Prostate gland (tissue), 2 donors: Measurements from ENCODE around the gene CATSPER1. TPM values are rescaled to one million over a fixed set of nuclear protein-coding genes. Genes with fewer than 3 reads are reported as not detected.

Experiments used
- DNase-seq: peaks from one replicate; pipeline ENCODE4 v3.0.0-alpha.2; 2019; ENCODE audit warnings: low spot score
- H3K27ac ChIP-seq, 2 donors: fragments of 200-600 bp; sonication (generic); 2 replicates each; pipeline ENCODE4 v1.5.1; 2017 to 2019
- H3K27me3 ChIP-seq: fragments of 200-600 bp; sonication (generic); replicated peaks from 2 replicates; pipeline ENCODE4 v1.5.1; 2019; ENCODE audit not compliant: insufficient read depth
- H3K36me3 ChIP-seq, 2 donors: fragments of 200-600 bp; sonication (generic); 1 replicate in 1 of 2; 2 replicates in 1 of 2; pipeline versions ENCODE4 v1.5.1 to v1.8.1; 2017 to 2019
- H3K4me1 ChIP-seq: fragments of 200-600 bp; sonication (generic); replicated peaks from 2 replicates; pipeline ENCODE4 v1.5.1; 2019
- H3K4me3 ChIP-seq, 2 donors: fragments of 200-600 bp; sonication (generic); 2 replicates each; pipeline ENCODE4 v1.5.1; 2017 to 2019
- H3K9me3 ChIP-seq: fragments of 200-600 bp; sonication (generic); 2 replicates; pipeline ENCODE4 v1.5.1; 2017
- CTCF ChIP-seq, 4 experiments: fragments of 200-600 bp in 2 of 4; fragments of 450-650 bp in 2 of 4; sonication (generic) in 2 of 4; IDR thresholded peaks; 1 replicate in 3 of 4; 2 replicates in 1 of 4; pipeline ENCODE4 v1.5.1; 2016 to 2019; ENCODE audit warnings: antibody characterized with exemption in 4 of 4, mild to moderate bottlenecking in 2 of 4, moderate library complexity in 2 of 4
- POLR2A ChIP-seq: fragments of 450-650 bp; IDR thresholded peaks from one replicate; pipeline ENCODE4 v1.6.1; 2016; ENCODE audit warnings: antibody characterized with exemption, mild to moderate bottlenecking
- POLR2AphosphoS5 ChIP-seq: sonication (generic); formaldehyde crosslinking; IDR thresholded peaks from one replicate; pipeline ENCODE4 v1.6.1; 2017; ENCODE audit warnings: antibody characterized with exemption
- WGBS: methylation state at CpG from one replicate; pipeline ENCODE4 v1.1.5; 2018; 5-methylcytosine and 5-hydroxymethylcytosine counted together
- intact Hi-C: fragments of 100-400 bp; cut with DNase I; formaldehyde crosslinking; loops from one replicate; pipeline ENCODE4 v1.14.2; 2022
- total RNA-seq, 2 donors: library from RNA; depleted of rRNA; stranded (reverse); fragments of >200 nt; gene quantifications; one replicate each; pipeline ENCODE4 v1.1.0, GENCODE V29; 2016

The CATSPER1 gene
- total RNA-seq, 2 donors from 2014 or later: 0.85 TPM; not detected in 1

GRCh38 chr11:66062408-66062807 is 36.1 kb upstream of the CATSPER1 start:
- DNase-seq: no peak
- Histone ChIP-seq H3K4me3 (no peak overlapping the region), H3K4me1 (no peaks in the 10 kb centered on the region), H3K27ac (no peak overlapping the region), H3K36me3 (peaks cover 33 to 50% of the 10 kb centered on the region in 2 donors), H3K9me3 (no peaks in the 10 kb centered on the region), H3K27me3 (no peaks in the 10 kb centered on the region)
- intact Hi-C loops: loop anchor here (10.0 kb wide), 1 partner anchor 72 kb away; no protein-coding TSS in a partner anchor
- TF ChIP-seq POLR2AphosphoS5 (no peak), POLR2A (no peak), CTCF (IDR thresholded peaks at IDR 0.05) (no peak)
- WGBS: 90% methylated on average over 2 of the region's 2 CpGs

- no peak overlapping the region for H3K4me3 ChIP-seq
- no peaks in the 10 kb centered on the region for H3K27me3 ChIP-seq
- WGBS: 79% methylated on average over 6 of the region's 6 CpGs
- no peak for DNase-seq
- H3K27ac ChIP-seq: no peak overlapping the region
- TF ChIP-seq POLR2A (no peak), CTCF (IDR thresholded peaks at IDR 0.05) (no peak), POLR2AphosphoS5 (no peak)
- intact Hi-C loops: loop anchor here (10.0 kb wide), 1 partner anchor 74 kb away; no protein-coding TSS in a partner anchor
- H3K9me3 ChIP-seq: no peaks in the 10 kb centered on the region
- no peaks in the 10 kb centered on the region for H3K4me1 ChIP-seq
- H3K36me3 ChIP-seq: peaks cover 39 to 51% of the 10 kb centered on the region in 2 donors
These were observed 35.0 kb upstream of the CATSPER1 start for GRCh38 chr11:66061268-66061667.

GRCh38 chr11:66059966-66060680 is 33.8 kb upstream of the CATSPER1 start:
- H3K36me3 ChIP-seq: peaks cover 40 to 51% of the 10 kb centered on the region in 2 donors
- H3K4me3 ChIP-seq: no peak overlapping the region
- no peak overlapping the region for H3K27ac ChIP-seq
- no peaks in the 10 kb centered on the region for H3K4me1 ChIP-seq
- 69% methylated on average over 8 of the region's 8 CpGs for WGBS
- H3K9me3 ChIP-seq: no peaks in the 10 kb centered on the region
- TF ChIP-seq POLR2AphosphoS5 (no peak), POLR2A (no peak), CTCF (IDR thresholded peaks at IDR 0.05) (no peak)
- intact Hi-C loops: loop anchor here (10.0 kb wide), 1 partner anchor 75 kb away; no protein-coding TSS in a partner anchor
- no peak for DNase-seq
- no peaks in the 10 kb centered on the region for H3K27me3 ChIP-seq

- H3K4me3 ChIP-seq: no peak overlapping the region
- no peaks in the 10 kb centered on the region for H3K27me3 ChIP-seq
- no peak overlapping the region for H3K27ac ChIP-seq
- H3K9me3 ChIP-seq: no peaks in the 10 kb centered on the region
- H3K4me1 ChIP-seq: peaks cover 4% of the 10 kb centered on the region
- no peak for DNase-seq
- peaks cover 34 to 41% of the 10 kb centered on the region in 2 donors for H3K36me3 ChIP-seq
- intact Hi-C loops: no loop called here
- 66% methylated on average over 7 of the region's 7 CpGs for WGBS
- no peak for TF ChIP-seq CTCF (IDR thresholded peaks at IDR 0.05)
- TF ChIP-seq POLR2AphosphoS5: no peak
- no peak for TF ChIP-seq POLR2A
These were observed 30.2 kb upstream of the CATSPER1 start for GRCh38 chr11:66056501-66056900.

- H3K4me3 ChIP-seq: no peak overlapping the region
- H3K9me3 ChIP-seq: no peaks in the 10 kb centered on the region
- DNase-seq: no peak
- H3K36me3 ChIP-seq: peaks cover 26 to 30% of the 10 kb centered on the region in 2 donors
- TF ChIP-seq CTCF (IDR thresholded peaks at IDR 0.05): no peak
- no peak for TF ChIP-seq POLR2A
- no peaks in the 10 kb centered on the region for H3K27me3 ChIP-seq
- whole genome bisulfite sequencing: 93% methylated on average over 7 of the region's 7 CpGs
- peaks cover 4% of the 10 kb centered on the region for H3K4me1 ChIP-seq
- H3K27ac ChIP-seq: no peak overlapping the region
- intact Hi-C loops: no loop called here
These were observed 28.7 kb upstream of the CATSPER1 start for GRCh38 chr11:66055021-66055420.
